Fibroblast of skin of left biceps (primary cell): ENCODE data around the gene RIMBP2.

Experiments
- DNase-seq, 2 experiments: peaks; one replicate each; pipeline ENCODE4 v3.0.0-alpha.2; 2013; ENCODE audit warnings: low read depth in 2 of 2

The RIMBP2 gene

GRCh38 chr12:130633771-130634170, 82.3 kb downstream of the RIMBP2 start:
- no peak for DNase-seq

- no peak for DNase-seq
These were observed 83.5 kb downstream of the RIMBP2 start for GRCh38 chr12:130632642-130633041.

GRCh38 chr12:130628304-130628703, 87.8 kb downstream of the RIMBP2 start:
- no peak for DNase-seq

GRCh38 chr12:130627175-130627574, 88.9 kb downstream of the RIMBP2 start:
- no peak for DNase-seq

GRCh38 chr12:130626601-130627000, 89.5 kb downstream of the RIMBP2 start:
- no peak for DNase-seq

- DNase-seq, result no peak
These were observed 90.9 kb downstream of the RIMBP2 start for GRCh38 chr12:130625201-130625600.

- DNase-seq, result no peak
These were observed 93.3 kb downstream of the RIMBP2 start for GRCh38 chr12:130622803-130623202.

GRCh38 chr12:130621696-130622298, 94.3 kb downstream of the RIMBP2 start:
- no peak for DNase-seq

- no peak for DNase-seq
These were observed 95.3 kb downstream of the RIMBP2 start for GRCh38 chr12:130620756-130621155.

- DNase-seq, result no peak
These were observed 95.8 kb downstream of the RIMBP2 start for GRCh38 chr12:130620281-130620680.

- DNase-seq, result no peak
These were observed 96.6 kb downstream of the RIMBP2 start for GRCh38 chr12:130619385-130620001.

GRCh38 chr12:130617219-130617618, 98.9 kb downstream of the RIMBP2 start:
- DNase-seq, result no peak

- no peak for DNase-seq
These were observed 100.2 kb downstream of the RIMBP2 start for GRCh38 chr12:130615861-130616345.

- no peak for DNase-seq
These were observed 101.6 kb downstream of the RIMBP2 start for GRCh38 chr12:130614530-130614905.

- no peak for DNase-seq
These were observed 102.1 kb downstream of the RIMBP2 start for GRCh38 chr12:130613831-130614529.

- DNase-seq, result no peak
These were observed 103.0 kb downstream of the RIMBP2 start for GRCh38 chr12:130613131-130613530.

GRCh38 chr12:130611026-130611905, 104.8 kb downstream of the RIMBP2 start:
- no peak for DNase-seq

GRCh38 chr12:130609966-130610365, 106.1 kb downstream of the RIMBP2 start:
- no peak for DNase-seq

GRCh38 chr12:130608831-130609230, 107.3 kb downstream of the RIMBP2 start:
- DNase-seq, result no peak

- DNase-seq, result no peak
These were observed 108.0 kb downstream of the RIMBP2 start for GRCh38 chr12:130608132-130608531.

- no peak for DNase-seq
These were observed 109.9 kb downstream of the RIMBP2 start for GRCh38 chr12:130606231-130606630.

GRCh38 chr12:130603396-130603965, 112.6 kb downstream of the RIMBP2 start:
- no peak for DNase-seq
